SJSA1 (cell line): ENCODE data around the gene FAM185A. TPM values are rescaled to one million over a fixed set of nuclear protein-coding genes. Genes with fewer than 3 reads are reported as not detected.

Experiments used
- DNase-seq, 2 experiments: peaks; one replicate each; pipeline ENCODE4 v3.0.0-alpha.2; 2015 to 2020; ENCODE audit warnings: low spot score in 2 of 2, low read depth in 1 of 2
- H3K27ac ChIP-seq: fragments of 250-450 bp; sonication (Bioruptor Pico); 2 replicates; pipeline ENCODE4 v1.5.1; 2020; ENCODE audit warnings: mild to moderate bottlenecking, moderate library complexity
- H3K27me3 ChIP-seq: fragments of 250-450 bp; sonication (Bioruptor Pico); replicated peaks from 2 replicates; pipeline ENCODE4 v1.5.1; 2020; ENCODE audit warnings: mild to moderate bottlenecking, moderate library complexity
- H3K36me3 ChIP-seq: fragments of 250-450 bp; sonication (Bioruptor Pico); 2 replicates; pipeline ENCODE4 v1.5.1; 2020; ENCODE audit warnings: mild to moderate bottlenecking
- H3K4me1 ChIP-seq: fragments of 250-450 bp; sonication (Bioruptor Pico); replicated peaks from 2 replicates; pipeline ENCODE4 v1.6.1; 2021; ENCODE audit warnings: mild to moderate bottlenecking
- H3K4me3 ChIP-seq: fragments of 250-450 bp; sonication (Bioruptor Pico); 2 replicates; pipeline ENCODE4 v1.5.1; 2020; ENCODE audit warnings: mild to moderate bottlenecking
- H3K9me3 ChIP-seq: fragments of 250-450 bp; sonication (Bioruptor Pico); replicated peaks from 2 replicates; pipeline ENCODE4 v1.5.1; 2020; ENCODE audit warnings: mild to moderate bottlenecking
- total RNA-seq: library from RNA; depleted of rRNA; stranded (reverse); fragments of >200 nt; shearing (Covaris generic); gene quantifications from 2 replicates; pipeline ENCODE4 v1.2.3, GENCODE V29; 2014; rRNA removed

FAM185A gene
- total RNA-seq, 1 experiment from 2014 or later: 6.9 TPM

- H3K27me3 ChIP-seq: no peaks in the 10 kb centered on the region
- no peak for DNase-seq
- no peaks in the 10 kb centered on the region for H3K36me3 ChIP-seq
- no peaks in the 10 kb centered on the region for H3K4me1 ChIP-seq
- H3K9me3 ChIP-seq: no peaks in the 10 kb centered on the region
- H3K27ac ChIP-seq: no peak overlapping the region
- H3K4me3 ChIP-seq: no peak overlapping the region
Observed at GRCh38 chr7:102849079-102849478, 100.3 kb downstream of the FAM185A start.

- Histone ChIP-seq H3K27me3 (no peaks in the 10 kb centered on the region), H3K36me3 (no peaks in the 10 kb centered on the region), H3K27ac (no peak overlapping the region), H3K4me3 (no peak overlapping the region), H3K9me3 (no peaks in the 10 kb centered on the region), H3K4me1 (no peaks in the 10 kb centered on the region)
- no peak for DNase-seq
Observed at GRCh38 chr7:102849538-102849937, 100.7 kb downstream of the FAM185A start.

GRCh38 chr7:102856036-102856435, 107.2 kb downstream of the FAM185A start:
- no peak for DNase-seq
- no peaks in the 10 kb centered on the region for H3K27me3 ChIP-seq
- H3K9me3 ChIP-seq: no peaks in the 10 kb centered on the region
- H3K4me1 ChIP-seq: peaks cover 24% of the 10 kb centered on the region
- H3K36me3 ChIP-seq: no peaks in the 10 kb centered on the region
- H3K4me3 ChIP-seq: no peak overlapping the region
- no peak overlapping the region for H3K27ac ChIP-seq

Other genes starting within 250 kb of the FAM185A start
- 4.0 and 9.5 TPM in 2 replicates for gene RASA4B, start 231.2 kb upstream of the FAM185A start, total RNA-seq
- 0.24 and 1.6 TPM in 2 replicates for gene UPK3BL2, start 205.3 kb upstream of the FAM185A start, total RNA-seq
- not detected in 2 replicates for gene SPDYE2, start 197.8 kb upstream of the FAM185A start, total RNA-seq
- gene POLR2J3, start 176.4 kb upstream of the FAM185A start, total RNA-seq: 15.7 and 21.3 TPM in 2 replicates
- 15.4 and 19.4 TPM in 2 replicates for gene RASA4, start 132.2 kb upstream of the FAM185A start, total RNA-seq
- gene UPK3BL1, start 106.2 kb upstream of the FAM185A start, total RNA-seq: 20.9 and 21.2 TPM in 2 replicates
- not detected in 2 replicates for gene SPDYE2B, start 98.7 kb upstream of the FAM185A start, total RNA-seq
- gene POLR2J2, start 77.3 kb upstream of the FAM185A start, total RNA-seq: 1.3 and 1.4 TPM in 2 replicates
- gene LRRC17, start 164.0 kb downstream of the FAM185A start, total RNA-seq: 8.3 and 10.9 TPM in 2 replicates